Prostate gland (tissue), 2 donors: ENCODE results near the gene C17orf50.

Experiments
- POLR2A ChIP-seq: fragments of 450-650 bp; IDR thresholded peaks from one replicate; pipeline ENCODE4 v1.6.1; 2016; ENCODE audit warnings: antibody characterized with exemption, mild to moderate bottlenecking
- POLR2AphosphoS5 ChIP-seq: sonication (generic); formaldehyde crosslinking; IDR thresholded peaks from one replicate; pipeline ENCODE4 v1.6.1; 2017; ENCODE audit warnings: antibody characterized with exemption
- TF ChIP-seq, protein P1 (sequence below), 4 experiments: fragments of 200-600 bp in 2 of 4; fragments of 450-650 bp in 2 of 4; sonication (generic) in 2 of 4; IDR thresholded peaks; 1 replicate in 3 of 4; 2 replicates in 1 of 4; pipeline ENCODE4 v1.5.1; 2016 to 2019; ENCODE audit warnings: antibody characterized with exemption in 4 of 4, mild to moderate bottlenecking in 2 of 4, moderate library complexity in 2 of 4

GRCh38 chr17:35811759-35812158, 51.1 kb downstream of the C17orf50 start:
- TF ChIP-seq, protein P1, sequence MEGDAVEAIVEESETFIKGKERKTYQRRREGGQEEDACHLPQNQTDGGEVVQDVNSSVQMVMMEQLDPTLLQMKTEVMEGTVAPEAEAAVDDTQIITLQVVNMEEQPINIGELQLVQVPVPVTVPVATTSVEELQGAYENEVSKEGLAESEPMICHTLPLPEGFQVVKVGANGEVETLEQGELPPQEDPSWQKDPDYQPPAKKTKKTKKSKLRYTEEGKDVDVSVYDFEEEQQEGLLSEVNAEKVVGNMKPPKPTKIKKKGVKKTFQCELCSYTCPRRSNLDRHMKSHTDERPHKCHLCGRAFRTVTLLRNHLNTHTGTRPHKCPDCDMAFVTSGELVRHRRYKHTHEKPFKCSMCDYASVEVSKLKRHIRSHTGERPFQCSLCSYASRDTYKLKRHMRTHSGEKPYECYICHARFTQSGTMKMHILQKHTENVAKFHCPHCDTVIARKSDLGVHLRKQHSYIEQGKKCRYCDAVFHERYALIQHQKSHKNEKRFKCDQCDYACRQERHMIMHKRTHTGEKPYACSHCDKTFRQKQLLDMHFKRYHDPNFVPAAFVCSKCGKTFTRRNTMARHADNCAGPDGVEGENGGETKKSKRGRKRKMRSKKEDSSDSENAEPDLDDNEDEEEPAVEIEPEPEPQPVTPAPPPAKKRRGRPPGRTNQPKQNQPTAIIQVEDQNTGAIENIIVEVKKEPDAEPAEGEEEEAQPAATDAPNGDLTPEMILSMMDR (IDR thresholded peaks at IDR 0.05), result no peak
- no peak for TF ChIP-seq POLR2AphosphoS5
- TF ChIP-seq POLR2A, result no peak
